HG03354 (cell line): ENCODE results near the gene PRSS38.

ENCODE experiments used
- ATAC-seq: cut with Tn5 transposase; IDR thresholded peaks from one replicate; pipeline ENCODE4 v1.9.1; 2021; ENCODE audit warnings: mild to moderate bottlenecking; ENCODE audit not compliant: unreplicated experiment, poor library complexity, severe bottlenecking

PRSS38 gene

DNA sequence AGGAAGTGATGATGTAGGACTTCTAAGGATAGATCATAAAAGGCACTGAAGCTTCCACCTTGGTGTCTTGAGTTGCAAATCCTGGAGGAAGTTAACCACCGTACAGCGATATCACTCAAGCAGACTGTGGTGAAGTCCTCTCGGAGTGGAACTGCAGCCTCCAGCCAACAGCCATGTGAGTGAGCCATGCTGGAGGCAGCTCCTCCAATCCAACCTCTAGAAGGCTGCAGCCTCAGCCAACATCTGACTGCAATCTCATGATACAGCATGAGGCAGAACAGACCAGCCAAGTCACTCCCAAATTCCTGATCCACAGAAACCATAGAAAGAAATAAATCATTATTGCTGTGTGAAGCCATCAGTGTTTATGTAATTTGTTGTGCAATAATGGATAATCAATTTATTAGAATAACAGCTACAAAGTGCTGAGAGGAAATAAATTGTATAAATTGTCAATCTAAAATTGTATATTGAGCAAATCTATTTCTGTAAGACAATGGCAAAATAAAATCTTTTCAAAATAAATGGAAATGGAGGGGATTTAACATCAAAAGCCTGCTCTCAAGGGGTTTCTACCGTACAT is 65.0 kb downstream of the PRSS38 start:
- no peak for ATAC-seq

DNA sequence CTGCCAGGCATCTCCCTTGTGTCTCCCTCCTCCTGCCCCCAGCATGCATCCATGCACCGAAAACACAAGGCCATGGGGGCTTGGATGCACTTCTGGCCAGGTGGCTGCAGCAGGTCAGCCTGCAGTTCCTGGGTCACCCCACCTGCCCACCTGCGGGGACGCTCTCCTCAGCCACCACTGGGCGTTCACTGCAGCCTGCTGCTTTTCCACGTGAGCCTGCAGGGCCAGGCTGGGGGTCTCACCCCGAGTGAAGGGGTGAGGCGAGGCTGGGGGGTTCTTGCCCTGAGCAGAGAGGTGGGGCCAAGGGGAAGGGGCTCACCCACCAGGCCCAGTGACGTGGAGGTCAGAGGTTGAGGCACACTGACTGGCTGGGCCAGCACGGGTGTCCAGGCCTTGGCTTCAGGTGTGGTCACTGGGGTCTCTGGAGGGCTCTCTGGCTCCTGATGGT is 67.6 kb downstream of the PRSS38 start:
- no peak for ATAC-seq

DNA sequence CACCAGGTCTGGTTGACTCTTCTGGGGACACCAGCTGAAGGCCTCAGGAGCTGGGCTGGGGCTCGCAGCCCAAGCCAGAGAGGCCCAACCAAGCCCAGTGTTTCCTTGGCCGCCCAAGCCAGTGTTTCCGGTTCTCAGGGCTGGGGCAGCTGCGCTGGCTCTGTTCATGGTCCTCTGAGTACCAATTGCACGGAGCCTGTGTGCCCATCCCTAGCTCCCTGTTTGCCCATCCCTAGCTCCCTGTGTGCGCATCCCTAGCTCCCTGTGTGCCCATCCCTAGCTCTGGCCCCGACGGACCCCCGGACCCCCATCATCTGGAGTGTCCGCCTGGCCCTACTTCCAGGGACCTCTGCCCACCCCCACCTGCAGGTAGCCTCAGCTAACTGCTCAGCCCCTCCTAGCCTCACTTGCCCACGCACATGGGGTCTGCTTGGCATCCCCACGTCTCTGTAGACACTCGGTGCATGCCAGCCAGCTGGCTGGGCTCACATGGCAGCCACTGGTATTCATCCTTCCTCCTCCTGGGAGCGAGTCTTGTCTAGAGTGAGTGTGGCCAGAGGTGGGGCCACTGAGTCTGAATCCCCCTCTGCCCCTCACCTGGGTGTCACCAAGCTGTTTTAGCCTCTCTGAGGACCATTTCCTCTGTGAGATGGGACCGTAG is 68.3 kb downstream of the PRSS38 start:
- ATAC-seq = no peak

DNA sequence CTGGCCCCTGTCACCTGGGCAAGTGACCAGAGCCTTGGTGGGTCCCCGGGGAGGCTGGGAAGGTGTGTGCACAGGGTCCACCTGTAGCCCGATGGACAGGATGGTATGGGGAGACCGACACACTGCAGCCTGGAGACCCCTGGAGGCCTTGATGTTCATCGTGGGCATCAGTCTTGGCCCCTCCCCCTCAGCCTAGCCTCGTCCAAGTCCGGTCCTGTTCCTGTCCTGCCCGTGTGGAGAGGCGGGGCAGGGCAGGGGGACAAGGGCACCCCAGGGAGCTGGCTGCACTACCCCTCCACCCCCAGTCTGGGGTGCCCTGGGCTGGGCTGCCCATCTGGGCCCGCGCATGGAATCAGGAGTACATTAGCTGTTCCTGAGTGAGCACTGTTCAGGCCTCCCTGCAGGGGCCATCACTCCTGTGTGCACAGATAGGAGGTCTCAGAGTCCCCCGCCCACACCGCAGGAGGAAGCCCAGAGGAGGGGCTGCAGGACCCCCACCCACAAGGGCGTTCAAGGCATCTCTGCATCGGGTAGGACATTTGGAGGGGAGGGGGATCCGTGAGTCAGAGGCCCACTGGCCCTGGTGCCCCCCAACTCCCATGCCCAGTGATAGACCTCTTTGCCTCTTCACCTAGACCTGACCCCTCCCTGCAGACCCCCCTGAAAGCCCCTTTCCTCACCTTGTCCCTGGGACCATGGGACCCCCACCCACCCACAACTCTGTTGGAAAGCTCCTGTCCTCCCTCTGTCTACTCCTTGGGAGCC is 69.1 kb downstream of the PRSS38 start:
- ATAC-seq = no peak

DNA sequence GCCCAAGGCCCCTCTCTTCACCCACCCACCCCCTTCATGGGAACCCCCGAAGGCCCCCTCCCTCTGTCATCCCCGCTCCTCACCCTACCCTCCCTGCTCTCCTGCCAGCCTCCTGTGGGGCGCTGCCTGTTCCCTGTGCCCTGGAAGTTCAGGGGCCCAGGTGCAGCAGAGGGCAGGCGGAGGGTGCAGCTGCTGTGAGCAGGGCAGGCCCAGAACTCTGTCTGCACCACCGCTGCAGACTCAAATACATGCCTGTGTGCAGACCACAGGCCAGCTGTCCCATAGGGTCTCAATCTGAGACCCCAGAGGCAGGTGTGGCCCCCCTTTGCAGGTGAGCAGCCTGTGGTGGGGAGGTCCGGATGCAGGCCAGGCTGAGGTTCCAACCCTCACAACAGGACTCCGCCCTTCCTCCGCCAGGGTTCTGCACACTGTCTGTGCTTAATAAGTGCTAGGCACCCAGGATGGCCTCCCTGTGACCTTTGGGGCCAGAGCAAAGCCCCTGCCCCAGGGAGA is 69.7 kb downstream of the PRSS38 start:
- no peak for ATAC-seq

DNA sequence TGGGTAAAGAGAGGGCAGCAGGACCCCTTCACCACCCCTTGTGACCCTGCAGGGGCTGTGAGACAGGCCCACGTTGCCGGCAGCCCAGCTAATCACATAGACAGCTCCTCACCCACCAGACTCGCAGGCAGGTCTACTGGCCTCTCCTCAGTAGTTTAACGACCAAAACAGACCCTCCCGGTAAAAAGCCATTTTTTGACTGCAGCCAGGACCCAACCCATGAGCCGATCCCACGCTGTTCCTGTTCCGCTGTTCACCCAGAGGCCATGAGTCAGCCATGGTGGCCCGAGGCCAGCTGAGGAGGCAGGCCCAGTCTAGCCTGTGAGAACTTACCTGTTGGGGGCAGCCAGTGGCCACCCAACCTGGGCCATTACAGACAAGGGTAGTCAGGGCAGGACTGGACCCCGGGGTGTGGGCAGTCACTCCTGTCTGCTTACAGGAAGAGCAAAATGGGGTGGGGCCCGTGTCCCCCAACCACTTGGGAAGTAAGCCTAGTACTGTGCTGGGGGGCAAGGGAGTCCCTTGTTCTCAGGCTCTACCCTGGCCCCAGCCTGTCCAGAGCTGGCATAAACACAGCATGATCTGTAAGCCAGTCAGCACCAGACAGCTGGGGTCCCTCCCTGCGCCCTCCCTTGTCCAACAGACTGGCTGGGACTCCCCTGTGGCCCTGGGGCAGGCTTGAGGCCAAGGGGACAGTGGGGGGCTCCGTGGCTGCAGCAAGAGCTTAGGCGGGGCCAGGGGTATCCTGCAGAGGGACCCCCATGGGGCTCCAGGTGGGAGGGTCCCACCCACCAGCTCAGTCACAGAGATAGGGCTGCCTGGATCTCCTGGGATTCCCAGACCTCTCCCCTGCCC is 70.4 kb downstream of the PRSS38 start:
- ATAC-seq = no peak

DNA sequence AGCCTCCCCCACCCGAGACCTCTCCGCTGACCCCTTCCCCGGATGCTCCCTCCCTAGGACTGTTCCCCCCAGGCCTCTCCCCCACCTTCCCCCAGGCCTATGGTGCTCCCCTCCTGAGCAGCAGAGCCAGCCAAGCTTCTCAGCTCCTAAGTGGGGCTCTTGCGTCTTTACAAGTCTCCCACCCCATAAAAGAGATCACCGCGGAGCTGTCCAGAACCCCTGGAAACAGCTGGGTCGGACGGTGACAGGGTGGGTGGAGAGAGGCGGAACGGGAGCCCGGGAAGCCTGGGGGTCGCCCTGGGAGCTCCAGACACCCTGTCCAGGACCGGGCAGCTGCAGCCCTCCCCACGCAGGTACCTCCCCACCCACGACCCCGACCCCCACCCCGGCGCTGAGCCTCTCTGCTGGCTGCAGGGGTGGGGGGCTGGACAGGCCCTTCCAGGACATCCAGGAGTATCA is 71.1 kb downstream of the PRSS38 start:
- ATAC-seq = no peak

DNA sequence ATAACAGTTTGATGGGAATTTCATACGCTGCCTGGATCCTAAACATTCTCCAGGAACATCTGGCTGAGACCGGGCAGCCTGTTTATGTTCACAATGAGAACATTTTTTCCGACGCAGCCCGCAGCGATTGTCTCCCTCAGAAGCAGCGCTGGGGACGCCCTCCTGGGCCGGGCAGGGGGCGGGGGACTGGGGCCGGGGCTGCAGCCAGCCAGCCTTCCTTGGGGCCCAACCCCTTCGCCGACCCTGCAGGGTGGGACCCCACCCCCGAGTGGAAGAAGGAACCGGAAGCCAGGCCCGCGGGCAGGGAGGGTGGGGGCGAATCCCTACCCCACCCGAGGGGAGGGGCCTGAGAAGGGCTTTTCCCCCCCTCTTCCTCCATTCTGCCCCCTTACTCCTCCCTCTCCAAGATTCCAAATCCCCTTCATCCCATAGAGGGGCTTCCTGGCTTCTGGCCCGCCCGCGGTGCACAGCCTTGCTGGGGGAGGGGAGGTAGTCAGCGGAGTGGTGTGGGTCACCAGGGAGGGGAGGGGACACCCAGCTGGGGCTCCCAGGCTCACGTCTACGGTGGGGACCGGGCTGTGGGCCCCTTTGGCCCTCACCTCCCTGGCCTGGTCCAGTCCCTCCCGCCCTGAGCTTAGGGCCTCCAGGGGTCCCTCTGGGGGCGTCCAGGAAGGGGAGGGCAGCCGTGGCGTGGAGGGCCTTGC is 71.7 kb downstream of the PRSS38 start:
- no peak for ATAC-seq

DNA sequence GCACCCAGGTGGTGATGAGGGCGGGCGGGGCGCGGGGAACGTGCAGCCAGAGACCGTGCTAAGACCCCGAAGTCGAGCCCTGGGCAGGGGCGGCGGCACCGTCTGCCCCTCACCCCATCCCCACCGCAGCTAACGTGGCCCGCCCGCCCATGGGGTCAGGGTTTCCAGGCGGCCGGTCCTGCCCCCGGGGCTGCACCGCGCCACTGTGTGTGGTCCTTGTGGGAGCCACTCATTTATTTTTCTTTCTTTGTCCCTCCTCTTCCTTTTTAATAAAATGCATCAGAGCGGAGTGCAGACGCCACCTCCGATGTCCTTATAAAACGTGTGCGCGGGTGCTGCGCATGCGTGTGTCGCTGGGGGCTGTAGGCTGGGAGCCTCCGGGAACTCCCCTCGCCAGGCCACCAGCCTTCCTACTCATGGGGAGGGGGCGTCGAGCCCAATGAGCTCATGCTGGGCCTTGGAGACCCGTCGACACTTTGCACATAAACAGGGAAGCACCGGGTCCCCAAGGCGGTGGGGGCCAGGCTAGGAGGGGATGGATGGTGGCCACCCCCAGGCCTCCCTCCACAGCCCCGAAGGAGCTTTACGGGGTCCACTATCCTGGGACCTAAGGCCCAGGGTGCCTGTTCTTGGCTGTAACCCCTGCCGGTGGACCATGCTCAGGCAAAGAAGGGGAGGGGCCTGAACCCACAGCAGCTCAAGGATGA is 72.4 kb downstream of the PRSS38 start:
- no peak for ATAC-seq

DNA sequence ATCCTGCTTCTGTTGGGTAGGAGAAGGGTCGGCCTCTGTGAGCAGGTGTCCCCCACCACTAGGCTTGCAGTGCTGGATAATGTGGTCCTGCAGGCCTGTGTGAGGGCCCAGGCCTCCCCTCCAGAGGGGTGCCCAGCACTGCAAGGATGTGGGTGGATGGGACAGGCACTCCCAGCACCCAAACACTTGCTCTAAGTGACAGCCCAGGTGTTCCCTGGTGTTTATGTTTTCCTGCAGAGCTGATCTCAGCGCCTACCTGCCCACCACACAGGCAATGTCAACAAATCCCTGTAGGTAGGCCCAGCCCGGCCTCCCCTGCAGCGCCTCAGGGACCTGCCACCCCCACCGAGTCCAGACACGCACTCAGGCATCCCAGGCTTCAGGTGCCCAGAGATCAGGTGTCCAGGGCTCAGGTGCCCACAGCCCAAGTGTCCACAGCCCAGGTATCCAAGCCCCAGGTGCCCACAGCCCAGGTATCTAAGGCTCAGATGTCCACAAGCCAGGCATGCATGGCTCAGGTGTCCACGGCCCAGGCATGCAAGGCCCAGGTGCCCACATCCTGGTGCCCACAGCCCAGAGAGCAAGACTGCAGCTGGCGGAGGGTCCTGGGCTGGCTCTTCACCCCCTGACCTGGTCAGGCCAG is 73.0 kb downstream of the PRSS38 start:
- ATAC-seq = no peak

DNA sequence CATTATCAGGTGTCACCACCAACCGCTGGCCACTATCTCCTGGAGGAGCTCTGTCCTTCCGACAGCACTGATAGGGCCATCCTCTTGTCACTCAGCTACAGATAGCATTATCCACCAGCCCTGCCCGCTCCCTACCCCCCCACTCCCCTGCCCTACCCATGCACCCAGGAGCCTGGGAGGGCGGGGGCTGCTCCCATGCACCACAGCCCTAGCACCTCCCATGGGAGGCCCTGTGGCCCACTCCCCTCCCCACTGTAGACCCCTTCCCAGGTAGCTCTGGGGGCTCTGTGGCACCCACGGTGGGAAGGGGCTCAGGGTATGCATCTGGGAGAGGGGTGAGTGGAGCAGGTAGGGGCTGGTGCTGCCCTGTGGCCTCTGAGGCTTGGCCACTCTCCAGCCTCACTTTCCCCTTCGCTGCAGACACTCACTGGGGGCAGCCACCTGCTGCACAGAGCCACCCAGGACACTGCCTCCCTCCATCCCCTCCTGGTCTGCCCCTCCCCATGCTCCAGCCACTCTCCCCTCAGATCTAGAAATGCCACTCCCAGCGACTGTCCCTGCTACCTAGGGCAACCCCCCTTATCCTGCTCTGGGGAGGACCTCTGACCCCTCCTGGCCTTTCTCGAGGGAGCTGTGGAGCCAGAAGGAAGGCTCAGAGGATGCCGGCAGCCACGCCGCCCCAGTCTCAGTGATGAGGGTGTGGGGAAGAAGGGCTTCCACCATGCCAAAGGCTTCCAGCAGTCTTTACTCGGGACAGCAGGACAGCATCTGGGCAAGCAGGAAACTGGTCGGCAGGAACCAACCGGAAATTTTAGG is 73.8 kb downstream of the PRSS38 start:
- ATAC-seq = no peak

DNA sequence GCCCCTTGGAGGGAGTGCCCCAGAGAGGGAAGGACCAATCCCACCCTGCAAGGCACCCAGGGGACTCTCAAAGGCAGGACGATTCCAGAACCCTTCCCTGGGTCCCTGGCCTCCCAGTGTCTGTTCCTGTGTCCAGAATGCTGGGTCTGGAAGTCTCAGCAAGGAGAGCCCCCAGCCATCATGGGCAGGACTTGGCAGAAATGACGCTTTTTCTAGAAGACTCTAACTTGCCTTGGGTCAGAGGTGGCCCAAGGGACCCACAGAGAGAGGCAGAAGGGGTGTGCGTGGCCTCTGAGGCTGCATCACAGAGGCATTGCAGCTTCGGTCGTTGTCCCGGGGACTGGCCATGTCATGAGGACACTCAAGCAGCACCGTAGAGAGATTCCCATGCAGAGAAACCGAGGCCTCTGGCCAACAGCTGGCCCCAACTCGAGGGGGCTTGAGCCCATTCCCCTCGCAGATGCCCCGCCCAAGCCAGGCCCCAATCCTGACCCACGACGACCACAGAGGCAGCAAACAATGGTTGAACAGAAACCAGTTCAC is 74.5 kb downstream of the PRSS38 start:
- ATAC-seq = no peak

DNA sequence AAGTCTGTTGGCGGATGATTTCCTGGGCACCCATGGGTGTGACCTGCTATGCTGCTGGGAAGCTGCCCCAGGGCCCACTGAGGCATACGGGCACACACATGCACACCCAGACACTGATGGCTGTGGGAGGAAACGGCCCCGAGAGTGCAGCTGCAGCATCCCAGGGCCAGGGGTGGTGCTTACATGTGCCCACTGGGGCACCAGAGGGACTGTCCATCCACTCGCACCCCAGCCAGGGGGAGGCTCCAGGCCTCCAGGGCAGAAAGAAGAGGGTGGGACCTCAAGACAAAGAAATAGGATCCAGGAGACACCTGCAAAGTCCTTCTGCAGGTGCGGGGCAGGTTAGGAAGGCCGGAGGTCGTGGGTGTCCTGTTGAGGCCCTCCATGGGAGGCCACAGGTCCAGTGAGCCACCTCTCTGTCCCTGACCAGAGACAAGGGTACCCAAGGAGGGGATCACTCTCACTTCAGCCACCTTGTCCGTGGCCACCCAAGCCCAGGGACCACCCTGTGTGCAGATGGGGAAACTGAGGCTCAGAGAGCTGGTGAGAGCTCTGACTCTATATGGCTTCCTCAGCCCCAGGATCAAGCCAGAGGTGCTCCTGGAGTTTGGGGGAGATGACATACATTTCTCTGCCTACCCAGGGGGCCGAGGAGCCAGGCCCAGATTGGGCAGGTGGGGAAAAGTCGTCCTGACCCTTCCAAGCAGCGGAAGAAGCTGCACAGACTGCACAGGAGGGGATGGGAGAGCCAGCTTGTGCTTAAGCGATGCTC is 75.2 kb downstream of the PRSS38 start:
- no peak for ATAC-seq

DNA sequence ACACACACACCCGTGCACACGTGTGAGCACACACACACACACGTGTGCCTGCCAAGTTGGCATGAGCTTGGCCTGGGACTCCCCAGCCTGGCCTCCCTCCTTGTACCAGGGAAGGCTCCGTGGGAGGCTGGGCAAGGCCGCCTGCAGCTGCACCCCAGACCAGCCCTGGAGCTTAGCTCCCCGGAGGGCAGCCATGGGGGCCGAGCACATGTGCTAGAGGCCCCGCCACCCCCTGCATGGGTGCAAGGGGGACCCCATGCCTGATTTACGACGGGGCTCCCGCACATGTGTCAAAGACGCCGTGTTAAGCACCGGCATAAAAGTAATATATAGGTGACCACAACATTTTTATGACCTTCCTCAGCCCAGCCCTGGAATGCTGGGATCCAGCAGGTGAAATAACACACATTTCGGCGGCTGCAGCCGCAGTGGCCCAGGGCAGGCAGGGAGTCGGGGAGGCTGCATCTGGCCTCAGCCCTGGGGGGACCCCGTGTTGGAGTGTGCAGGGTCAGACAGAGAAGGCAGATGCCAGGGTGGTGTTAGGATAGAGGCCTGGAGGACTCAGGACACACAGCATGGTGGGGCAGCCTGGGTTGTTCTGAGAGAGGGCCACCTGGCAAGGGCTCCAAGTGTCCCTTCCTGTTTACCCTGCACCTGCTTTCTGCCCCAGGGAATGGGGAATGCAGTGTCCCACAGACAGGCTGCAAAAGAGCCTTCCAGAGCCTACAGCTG is 75.9 kb downstream of the PRSS38 start:
- no peak for ATAC-seq

DNA sequence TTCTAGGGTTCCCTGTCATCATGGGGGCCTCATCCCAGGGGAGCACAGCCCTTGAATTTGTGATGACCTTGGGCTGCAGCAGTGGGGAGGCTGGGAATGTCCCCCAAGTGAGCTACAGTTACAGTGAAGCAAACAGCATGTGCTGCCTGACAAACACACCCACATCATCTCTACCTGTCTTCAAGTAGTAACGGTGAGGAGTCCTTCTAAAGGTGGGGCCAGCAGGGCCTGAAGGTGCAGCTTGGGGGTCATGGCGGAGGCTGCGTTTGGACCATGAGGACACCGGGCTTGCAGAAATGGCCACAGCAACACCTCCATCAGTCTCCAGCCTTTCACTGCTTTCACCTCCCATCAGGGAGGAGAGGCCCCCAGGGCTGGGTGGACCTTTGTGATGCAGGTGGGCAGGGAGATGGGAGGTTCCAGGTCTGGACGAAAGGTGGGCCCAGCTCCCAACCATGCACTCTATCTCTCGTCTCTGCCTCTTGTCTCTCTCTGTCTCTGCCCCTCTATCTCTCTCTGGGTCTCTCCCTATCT is 76.5 kb downstream of the PRSS38 start:
- no peak for ATAC-seq
